ENCODE data around the gene MYO1A.

DNA sequence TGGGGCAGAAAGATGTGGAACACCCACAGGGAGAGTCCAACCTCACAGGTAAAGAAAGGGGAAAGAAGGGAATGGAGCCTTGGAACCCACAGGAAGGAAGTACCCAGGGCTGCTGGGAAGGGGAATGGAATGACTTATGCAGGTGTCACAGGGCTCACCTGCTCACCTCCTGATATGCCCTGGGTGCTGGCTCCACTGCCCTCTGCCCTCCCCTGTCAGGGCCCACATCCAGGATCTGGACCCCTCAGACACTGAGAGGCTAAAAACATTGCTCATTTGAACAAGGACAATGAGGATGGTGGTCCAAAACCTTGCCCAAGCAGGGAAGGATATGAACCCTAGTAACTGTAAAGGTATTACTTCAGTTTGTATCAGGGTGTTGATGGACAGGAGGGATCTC, 62.9 kb downstream of the MYO1A start:
- TF ChIP-seq TOPORS (CRISPR knock-in tag; IDR thresholded peaks at IDR 0.05) = no peak
- TF ChIP-seq ZFP1 (CRISPR knock-in tag; IDR thresholded peaks at IDR 0.05) = no peak
- no peak for TF ChIP-seq SP2 (CRISPR knock-in tag; IDR thresholded peaks at IDR 0.05)
- no peak for TF ChIP-seq JUNB (CRISPR knock-in tag; IDR thresholded peaks at IDR 0.05; ENCODE audit: borderline replicate concordance)
- no peak for TF ChIP-seq CCAR2 (optimal IDR thresholded peaks at IDR 0.05; ENCODE audit: low read depth, low read length)
- no peak for TF ChIP-seq MAFK (conservative IDR thresholded peaks at IDR 0.05 in 1 of 2, IDR thresholded peaks at IDR 0.05 in 1 of 2; ENCODE audit: low read length in 2 of 2)
- TF ChIP-seq, protein P1, sequence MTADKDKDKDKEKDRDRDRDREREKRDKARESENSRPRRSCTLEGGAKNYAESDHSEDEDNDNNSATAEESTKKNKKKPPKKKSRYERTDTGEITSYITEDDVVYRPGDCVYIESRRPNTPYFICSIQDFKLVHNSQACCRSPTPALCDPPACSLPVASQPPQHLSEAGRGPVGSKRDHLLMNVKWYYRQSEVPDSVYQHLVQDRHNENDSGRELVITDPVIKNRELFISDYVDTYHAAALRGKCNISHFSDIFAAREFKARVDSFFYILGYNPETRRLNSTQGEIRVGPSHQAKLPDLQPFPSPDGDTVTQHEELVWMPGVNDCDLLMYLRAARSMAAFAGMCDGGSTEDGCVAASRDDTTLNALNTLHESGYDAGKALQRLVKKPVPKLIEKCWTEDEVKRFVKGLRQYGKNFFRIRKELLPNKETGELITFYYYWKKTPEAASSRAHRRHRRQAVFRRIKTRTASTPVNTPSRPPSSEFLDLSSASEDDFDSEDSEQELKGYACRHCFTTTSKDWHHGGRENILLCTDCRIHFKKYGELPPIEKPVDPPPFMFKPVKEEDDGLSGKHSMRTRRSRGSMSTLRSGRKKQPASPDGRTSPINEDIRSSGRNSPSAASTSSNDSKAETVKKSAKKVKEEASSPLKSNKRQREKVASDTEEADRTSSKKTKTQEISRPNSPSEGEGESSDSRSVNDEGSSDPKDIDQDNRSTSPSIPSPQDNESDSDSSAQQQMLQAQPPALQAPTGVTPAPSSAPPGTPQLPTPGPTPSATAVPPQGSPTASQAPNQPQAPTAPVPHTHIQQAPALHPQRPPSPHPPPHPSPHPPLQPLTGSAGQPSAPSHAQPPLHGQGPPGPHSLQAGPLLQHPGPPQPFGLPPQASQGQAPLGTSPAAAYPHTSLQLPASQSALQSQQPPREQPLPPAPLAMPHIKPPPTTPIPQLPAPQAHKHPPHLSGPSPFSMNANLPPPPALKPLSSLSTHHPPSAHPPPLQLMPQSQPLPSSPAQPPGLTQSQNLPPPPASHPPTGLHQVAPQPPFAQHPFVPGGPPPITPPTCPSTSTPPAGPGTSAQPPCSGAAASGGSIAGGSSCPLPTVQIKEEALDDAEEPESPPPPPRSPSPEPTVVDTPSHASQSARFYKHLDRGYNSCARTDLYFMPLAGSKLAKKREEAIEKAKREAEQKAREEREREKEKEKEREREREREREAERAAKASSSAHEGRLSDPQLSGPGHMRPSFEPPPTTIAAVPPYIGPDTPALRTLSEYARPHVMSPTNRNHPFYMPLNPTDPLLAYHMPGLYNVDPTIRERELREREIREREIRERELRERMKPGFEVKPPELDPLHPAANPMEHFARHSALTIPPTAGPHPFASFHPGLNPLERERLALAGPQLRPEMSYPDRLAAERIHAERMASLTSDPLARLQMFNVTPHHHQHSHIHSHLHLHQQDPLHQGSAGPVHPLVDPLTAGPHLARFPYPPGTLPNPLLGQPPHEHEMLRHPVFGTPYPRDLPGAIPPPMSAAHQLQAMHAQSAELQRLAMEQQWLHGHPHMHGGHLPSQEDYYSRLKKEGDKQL (CRISPR knock-in tag; IDR thresholded peaks at IDR 0.05; ENCODE audit: low read depth) = no peak
- TF ChIP-seq ZNF235 (CRISPR knock-in tag; IDR thresholded peaks at IDR 0.05; ENCODE audit: borderline replicate concordance) = no peak
- no peak for TF ChIP-seq ZNF44 (CRISPR knock-in tag; IDR thresholded peaks at IDR 0.05)
- TF ChIP-seq, protein P2, sequence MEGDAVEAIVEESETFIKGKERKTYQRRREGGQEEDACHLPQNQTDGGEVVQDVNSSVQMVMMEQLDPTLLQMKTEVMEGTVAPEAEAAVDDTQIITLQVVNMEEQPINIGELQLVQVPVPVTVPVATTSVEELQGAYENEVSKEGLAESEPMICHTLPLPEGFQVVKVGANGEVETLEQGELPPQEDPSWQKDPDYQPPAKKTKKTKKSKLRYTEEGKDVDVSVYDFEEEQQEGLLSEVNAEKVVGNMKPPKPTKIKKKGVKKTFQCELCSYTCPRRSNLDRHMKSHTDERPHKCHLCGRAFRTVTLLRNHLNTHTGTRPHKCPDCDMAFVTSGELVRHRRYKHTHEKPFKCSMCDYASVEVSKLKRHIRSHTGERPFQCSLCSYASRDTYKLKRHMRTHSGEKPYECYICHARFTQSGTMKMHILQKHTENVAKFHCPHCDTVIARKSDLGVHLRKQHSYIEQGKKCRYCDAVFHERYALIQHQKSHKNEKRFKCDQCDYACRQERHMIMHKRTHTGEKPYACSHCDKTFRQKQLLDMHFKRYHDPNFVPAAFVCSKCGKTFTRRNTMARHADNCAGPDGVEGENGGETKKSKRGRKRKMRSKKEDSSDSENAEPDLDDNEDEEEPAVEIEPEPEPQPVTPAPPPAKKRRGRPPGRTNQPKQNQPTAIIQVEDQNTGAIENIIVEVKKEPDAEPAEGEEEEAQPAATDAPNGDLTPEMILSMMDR (CRISPR knock-in tag; IDR thresholded peaks at IDR 0.05) = no peak
- no peak for TF ChIP-seq SIN3B (IDR thresholded peaks at IDR 0.05; ENCODE audit: low read length)
- TF ChIP-seq, protein P3, sequence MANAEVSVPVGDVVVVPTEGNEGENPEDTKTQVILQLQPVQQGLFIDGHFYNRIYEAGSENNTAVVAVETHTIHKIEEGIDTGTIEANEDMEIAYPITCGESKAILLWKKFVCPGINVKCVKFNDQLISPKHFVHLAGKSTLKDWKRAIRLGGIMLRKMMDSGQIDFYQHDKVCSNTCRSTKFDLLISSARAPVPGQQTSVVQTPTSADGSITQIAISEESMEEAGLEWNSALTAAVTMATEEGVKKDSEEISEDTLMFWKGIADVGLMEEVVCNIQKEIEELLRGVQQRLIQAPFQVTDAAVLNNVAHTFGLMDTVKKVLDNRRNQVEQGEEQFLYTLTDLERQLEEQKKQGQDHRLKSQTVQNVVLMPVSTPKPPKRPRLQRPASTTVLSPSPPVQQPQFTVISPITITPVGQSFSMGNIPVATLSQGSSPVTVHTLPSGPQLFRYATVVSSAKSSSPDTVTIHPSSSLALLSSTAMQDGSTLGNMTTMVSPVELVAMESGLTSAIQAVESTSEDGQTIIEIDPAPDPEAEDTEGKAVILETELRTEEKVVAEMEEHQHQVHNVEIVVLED (CRISPR knock-in tag; IDR thresholded peaks at IDR 0.05; ENCODE audit: borderline replicate concordance) = no peak
- no peak for TF ChIP-seq ZNF484 (CRISPR knock-in tag; IDR thresholded peaks at IDR 0.05; ENCODE audit: borderline replicate concordance, low read depth)

All from HepG2 (cell line).